HG03139 (cell line): Measurements from ENCODE around the gene MAST2.
"Not testable (repeated sequence)": the region's sequence is repeated elsewhere in the genome, so short reads cannot be mapped to it uniquely, and the experiment has no call there.

Source experiments
- ATAC-seq: cut with Tn5 transposase; IDR thresholded peaks from one replicate; pipeline ENCODE4 v1.9.1; 2021; ENCODE audit not compliant: unreplicated experiment

MAST2 gene

DNA sequence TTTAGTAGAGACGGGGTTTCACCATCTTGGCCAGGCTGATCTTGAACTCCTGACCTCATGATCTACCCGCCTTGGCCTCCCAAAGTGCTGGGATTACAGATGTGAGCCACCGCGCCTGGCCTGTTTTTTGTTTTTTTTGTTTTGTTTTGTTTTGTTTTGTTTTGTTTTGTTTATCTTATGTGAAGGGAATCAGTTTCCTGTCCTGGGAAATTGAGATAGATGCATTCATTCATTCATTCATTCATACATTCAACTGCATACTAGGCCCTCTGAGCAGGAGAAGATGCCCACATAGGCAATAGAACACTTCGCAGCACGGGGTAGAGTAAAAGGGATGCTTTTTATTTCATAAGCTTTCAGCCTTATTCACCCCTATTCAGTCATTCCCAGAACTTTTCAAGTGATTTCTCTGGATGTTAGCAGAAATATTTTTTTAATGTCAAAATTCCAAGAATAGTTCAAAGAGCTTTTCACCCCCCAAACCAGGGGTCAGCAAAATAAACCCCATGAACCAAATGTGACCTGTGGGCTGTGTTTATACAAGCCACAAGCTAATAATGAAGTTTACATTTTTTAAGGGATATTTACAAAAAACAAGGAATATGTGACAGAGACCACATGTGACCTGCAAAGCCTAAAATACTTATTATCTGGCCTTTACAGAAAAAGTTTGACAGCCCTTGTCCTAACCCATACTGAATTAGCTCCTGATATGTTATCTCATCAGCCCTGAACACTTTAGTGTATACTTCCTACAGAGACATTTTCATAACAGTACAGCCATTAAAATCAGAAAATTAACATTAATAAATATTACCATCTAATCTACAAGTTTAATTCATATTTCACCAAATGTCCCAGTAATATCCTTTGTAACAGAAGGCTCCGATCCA is 127.1 kb downstream of the MAST2 start:
- no peak for ATAC-seq

DNA sequence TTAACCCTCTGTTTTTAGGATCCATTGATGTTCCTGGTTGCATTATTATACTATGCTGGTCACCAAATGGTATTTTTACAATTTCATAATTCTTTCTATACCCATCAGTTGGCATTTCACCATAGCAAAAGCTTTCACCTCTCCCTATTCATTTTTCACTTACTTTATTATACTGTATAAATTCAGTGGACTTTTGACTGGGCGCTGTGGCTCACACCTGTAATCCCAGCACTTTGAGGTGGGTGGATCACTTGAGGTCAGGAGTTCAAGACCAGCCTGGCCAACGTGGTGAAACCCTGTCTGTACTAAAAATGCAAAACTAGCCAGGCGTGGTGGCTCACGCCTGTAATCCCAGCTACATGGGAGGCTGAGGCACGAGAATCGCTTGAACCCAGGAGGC is 128.8 kb downstream of the MAST2 start:
- not testable (repeated sequence) for ATAC-seq

DNA sequence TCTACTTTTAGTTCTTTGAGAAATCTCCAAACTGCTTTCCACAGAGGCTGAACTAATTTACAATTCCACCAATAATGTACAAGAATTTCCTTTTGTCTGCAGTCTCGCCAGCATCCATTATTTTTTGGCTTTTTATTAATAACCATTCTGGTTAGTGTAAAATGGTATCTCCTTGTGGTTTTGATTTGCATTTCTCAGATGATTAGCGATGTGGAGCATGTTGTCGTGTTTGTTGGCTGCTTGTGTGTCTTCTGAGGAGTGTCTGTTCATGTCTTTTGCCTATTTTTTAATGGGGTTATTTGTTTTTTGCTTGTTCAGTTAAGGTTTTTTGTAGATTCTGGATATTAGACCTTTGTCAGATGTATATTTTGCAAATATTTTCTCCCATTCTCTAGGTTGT is 131.5 kb downstream of the MAST2 start:
- no peak for ATAC-seq

DNA sequence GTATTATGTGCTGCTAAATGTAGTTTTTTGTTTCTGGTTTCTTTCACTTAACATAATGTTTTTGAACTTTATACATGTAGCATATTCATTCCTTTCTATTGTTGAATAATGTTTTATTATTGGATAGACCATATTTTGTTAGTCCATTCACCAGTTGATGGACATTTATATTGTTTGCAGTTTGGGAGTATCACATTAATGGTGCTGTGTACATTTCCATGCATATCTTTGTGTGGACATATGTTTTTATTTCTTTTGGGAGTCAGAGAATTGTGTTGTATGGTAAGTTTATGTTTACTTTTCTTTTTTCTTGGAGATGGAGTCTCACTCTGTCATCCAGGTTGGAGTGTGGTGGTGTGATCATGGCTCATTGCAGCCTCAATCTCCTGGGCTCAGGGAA is 134.6 kb downstream of the MAST2 start:
- ATAC-seq = no peak

DNA sequence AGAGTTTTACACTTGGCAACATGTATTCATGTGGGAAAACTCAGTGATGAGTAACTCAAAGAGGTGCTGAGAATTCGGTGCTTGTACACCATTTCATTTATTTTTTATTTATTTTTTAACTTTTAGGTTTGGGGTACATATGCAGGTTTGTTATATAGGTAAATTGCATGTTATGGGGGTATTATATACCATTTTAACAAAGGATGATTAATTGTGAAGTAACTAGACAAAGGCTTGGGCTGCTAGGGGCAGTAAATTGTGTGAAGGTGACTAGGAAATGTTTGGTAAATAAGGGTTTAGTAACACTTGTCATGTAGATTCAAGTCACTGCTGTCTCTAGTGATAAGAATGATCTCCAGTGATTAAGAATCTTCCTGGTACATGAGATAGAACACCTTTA is 139.0 kb downstream of the MAST2 start:
- no peak for ATAC-seq

DNA sequence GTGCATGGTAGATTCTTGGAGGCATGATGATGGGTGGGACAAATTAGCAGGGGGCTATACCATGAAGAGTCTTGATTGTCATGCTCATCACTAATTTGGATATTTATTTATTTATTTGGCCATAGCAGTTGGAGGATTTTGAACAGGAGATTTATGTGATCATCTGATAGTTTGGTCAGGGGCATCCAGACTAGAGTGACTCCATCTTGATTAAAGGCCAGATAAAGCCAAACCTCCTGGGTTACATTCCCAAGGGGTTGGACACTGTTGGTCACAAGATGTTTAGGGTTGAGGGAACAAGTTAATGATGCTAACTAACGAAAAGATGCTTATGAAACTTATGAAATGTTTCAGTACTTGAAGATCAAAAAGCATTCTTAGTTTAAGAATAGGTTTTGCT is 139.8 kb downstream of the MAST2 start:
- ATAC-seq = no peak

DNA sequence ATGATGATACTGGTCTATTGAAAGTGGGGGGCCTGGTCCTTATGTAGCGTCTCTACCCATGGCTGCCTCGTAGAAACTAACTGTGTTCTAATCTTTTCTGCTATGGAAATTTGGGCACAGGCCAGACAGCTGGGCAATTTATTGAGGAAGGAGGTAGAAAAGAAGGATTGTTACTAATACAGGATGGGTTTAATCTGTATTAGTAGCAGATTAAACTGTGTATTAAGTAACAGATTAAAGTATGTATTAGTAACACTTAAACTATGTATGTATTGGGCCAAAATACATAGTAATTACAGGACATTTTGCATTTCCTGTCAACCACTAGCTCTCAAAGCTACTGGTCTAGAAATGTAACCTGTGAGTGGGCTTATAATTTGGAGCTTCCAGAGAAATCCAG is 142.0 kb downstream of the MAST2 start:
- no peak for ATAC-seq

DNA sequence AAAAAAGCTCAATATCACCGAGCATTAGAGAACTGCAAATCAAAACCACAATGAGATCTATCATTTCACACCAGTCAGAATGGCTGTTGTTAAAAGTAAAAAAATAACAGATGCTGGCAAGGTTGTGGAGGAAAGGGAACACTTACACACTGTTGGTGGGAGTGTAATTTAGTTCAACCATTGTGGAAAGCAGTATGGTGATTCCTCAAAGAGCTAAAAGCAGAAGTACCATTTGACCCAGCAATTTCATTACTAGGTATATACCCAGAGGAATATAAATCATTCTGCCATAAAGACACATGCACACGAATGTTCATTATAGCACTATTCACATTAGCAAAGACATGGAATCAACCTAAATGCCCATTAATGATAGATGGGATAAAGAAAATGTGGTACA is 146.1 kb downstream of the MAST2 start:
- not testable (repeated sequence) for ATAC-seq

DNA sequence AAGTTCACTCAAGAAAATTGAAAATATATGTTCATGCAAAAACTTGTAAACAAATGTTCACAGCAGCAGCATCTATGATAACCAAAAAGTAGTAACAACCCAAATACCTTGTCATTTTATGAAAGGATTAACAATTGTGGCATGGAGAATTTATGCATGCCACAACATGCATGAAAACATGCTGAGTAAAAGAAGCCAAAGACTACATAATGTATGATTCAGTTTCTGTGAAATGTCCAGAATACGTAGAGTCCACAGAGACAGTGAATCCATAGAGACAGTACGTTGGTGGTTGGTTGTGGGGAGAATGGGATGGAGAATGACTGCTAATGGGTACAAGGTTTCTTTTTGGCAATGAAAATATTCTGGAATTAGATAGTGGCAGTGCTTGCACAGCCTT is 148.7 kb downstream of the MAST2 start:
- ATAC-seq = no peak

DNA sequence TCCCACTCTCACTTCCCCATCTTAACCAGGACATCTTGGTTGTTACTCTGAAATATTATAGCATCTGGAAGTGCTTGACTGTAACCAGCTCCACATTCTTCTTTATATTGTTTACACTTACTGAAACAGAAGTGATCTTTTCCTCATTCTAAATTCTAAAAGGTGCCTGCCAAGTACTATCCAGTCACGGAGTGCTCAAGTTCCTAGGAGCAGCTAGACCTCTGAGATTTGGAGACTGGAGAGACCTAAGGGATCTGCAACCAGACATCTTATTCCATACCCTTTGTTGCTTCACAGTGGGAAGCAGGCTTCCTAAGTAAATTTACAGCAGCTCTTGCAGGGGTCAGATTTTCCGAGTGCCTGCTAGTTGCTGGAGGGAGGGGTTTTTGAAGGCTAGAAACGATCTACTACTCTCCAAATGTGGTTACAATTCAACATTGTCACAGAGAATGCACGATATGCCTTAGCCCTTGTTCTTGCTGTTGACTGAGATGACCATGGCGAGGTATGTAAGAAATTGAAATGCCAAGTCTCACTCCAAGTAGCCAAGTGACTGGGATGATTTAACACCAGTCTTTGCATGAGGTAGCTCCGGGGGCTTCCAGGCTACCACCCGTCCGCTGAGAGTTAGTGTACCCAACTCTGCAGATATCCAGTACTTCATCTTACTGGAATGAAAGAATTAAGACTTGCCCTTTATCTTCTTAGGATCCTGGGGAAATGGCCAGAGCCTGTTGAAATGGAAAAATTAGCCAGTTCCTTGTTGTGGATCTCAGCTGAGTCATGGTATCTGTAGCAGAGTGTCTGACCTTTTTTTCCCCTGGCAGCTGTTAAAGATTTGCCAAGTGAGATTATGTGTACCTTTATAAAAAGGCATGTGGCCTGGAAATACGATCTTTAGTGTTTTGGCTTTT is 150.8 kb downstream of the MAST2 start:
- no peak for ATAC-seq

DNA sequence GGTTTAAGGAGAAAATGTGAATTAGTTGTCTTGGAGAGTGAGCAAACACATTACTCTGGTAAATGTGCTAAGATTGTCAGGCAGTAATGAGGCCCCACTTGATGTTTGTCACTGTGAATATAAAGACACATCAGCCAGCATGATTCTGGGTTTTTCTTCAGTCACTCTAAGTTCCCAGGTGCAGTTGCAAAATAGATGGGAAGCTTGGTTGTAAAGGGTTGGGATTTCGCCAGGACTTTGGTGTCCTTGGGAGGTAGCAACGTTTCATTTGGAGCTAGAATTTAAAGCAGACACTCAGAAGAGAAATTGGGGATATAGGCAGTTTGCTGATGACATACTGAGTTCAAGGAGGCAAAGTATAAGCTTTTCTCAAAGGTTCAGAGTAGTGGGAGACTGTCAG is 154.3 kb downstream of the MAST2 start:
- no peak for ATAC-seq

DNA sequence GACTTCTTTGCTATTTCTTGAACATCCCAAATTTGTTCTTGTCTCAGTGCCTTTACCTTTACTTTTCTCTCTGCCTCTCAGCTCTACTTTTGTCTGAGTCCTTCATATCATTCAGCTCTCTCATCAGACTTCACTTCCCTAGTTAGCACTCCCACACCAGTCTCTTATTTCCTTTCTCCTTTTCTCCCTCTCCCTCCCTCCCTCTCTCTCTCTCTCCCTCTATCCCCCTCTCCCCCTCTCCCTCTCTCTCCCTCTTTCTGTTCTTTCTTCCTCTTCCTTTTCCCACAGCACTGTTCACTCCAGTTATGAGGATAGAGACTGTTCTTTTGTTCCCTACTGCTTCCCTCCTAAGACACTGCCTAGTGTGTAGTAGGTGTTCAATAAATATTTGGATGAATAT is 154.9 kb downstream of the MAST2 start:
- ATAC-seq = no peak

DNA sequence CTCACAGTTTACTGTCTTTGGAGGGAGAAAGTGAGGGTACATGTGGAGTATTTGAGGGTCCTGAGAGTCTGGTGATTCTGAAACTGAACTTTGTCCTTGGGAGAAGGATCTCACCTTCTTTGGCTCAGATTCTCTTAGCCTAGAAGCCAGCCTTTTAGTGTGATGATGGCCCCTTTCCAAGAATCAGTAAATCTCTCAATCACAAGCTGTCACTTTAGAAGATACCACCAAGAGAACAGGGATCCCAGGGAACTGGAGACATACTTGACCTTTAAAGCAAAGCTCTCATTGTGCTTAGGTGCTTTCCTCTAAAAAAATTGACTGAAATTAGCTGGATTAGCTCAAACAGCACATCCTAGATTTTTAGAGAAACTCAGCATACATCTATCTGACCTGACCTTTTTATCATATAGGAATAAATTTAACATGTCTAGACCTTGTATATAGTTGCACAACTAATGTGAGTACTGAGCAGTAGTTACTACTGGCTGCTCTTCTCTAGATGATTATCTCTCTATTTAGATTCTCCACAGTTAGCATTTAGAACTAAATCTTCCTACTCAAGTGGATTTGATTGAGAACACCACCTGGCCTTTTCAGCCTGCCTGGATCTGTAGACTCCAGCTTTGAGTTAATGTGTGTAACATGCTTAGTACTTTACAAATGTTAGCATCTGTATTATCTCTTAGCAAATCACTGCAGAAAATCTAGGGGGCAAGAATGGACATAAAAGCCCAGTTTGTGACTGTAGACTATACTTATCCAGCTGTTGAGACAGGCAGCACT is 157.7 kb downstream of the MAST2 start:
- no peak for ATAC-seq

DNA sequence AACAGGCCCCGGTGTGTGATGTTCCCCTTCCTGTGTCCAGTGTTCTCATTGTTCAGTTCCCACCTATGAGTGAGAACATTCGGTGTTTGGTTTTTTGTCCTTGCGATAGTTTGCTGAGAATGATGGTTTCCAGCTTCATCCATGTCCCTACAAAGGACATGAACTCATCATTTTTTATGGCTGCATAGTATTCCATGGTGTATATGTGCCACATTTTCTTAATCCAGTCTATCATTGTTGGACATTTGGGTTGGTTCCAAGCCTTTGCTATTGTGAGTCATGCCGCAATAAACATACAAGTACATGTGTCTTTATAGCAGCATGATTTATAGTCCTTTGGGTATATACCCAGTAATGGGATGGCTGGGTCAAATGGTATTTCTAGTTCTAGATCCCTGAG is 158.5 kb downstream of the MAST2 start:
- not testable (repeated sequence) for ATAC-seq

DNA sequence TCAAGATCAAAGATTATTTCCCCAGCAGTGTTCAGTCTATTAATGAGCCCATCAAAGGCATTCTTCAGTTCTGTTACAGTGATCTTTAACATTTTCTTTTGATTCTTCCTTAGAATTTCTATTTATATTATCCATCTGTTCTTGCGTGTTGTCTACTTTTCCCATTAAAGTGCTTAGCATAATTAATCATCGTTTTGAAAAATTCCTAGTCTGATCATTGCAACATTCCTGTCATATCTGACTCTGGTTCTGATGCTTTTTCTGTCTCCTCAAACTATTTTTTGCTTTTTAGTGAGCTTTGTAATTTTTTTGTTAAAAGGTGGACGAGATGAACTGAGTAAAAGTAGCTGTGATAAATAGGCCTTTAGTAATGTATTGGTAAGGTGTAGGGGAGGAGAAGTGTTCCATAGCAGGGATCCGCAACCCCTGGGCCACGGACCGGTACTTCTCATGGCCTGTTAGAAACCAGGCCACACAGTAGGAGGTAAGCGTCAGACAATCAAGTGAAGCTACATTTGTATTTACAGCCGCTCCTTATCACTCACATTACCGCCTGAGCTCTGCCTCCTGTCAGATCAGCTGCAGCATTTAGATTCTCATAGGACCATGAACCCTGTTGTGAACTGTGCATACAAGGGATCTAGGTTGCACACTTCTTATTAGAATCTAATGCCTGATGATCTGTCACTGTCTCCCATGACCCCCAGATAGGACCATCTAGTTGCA is 165.7 kb downstream of the MAST2 start:
- ATAC-seq = no peak

DNA sequence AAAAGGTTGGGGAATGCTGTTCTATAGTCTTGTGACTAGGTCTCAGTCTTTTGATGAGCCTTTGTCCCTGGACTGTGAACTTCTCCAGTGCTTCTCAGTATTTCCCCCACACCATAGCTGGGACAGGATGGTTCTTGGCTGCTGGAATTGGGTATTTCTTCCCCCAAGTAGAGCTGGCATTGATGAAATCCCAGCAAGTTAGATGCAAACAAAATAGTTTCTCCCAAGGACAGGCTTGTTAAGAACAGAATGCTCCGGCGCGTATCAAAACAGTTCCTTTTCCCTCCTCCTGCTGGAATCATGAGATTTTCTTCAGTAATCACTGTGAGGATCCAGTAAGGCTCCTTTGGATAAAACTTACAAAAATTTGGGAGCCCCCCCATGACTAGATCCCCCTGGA is 166.5 kb downstream of the MAST2 start:
- ATAC-seq = no peak

DNA sequence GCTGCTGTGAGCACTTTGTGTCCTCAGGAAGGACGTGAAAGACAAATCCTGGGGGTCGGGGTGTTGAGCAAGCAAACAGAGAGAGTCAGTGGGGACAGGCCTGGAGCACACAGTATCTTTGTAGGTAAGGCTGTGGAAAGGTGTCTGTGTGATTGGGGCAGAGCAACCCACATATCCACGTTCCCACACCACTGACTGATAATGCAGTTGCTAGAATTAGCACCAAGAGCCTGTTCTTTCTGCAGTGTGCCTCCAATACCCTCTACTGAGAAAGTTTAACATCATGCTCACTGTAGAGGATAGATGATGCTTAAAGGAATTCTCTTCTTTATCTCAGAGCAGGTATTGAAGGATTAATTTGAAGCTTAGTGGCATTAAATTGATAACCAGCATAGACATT is 167.9 kb downstream of the MAST2 start:
- ATAC-seq = no peak

DNA sequence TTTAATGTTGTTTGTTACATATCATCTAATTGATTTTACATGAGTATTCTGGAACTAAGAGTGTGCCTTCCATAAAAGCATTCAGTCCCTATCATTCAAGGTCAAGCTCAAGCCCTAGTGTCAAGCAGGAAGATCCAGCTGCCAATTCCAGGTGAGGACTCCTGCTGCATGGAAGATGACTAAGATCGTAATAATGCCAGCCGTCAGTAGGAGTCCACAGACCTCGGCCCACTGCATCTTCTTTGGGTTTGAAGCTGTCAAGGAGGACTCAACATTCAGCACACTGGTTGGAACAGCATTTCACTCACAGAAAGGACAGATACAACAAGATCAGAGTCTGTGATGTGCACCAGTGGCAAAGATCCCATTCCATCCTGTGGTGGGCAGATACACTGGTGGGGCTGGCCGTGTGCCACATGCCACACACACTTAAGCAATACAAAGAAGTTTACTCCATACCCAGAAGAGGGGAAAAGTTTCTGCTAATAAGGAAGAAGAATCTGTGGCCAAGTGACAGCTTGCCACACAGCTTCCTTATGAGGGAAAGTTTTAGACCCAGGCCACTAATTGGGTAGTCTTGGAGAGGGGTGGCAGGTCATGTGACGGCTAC is 168.6 kb downstream of the MAST2 start:
- no peak for ATAC-seq

DNA sequence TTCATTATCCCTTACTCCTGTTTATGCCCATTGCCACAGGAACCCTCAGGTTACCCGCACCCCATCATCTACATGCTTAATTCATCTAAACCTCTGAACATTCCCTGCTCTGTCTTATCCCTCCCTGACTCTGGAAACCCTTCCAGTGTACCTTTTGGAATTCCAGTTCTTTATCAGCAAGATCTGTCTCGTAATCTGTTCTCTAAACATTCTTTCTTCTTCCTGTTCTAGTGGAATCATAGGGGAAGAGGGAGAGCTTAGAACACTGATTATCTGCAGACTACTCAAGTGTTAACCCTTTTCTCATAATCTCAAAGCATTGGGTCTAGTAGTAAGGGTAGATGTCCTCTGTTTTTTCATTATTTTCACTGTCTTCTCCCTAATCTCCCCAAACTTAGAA is 169.2 kb downstream of the MAST2 start:
- no peak for ATAC-seq

DNA sequence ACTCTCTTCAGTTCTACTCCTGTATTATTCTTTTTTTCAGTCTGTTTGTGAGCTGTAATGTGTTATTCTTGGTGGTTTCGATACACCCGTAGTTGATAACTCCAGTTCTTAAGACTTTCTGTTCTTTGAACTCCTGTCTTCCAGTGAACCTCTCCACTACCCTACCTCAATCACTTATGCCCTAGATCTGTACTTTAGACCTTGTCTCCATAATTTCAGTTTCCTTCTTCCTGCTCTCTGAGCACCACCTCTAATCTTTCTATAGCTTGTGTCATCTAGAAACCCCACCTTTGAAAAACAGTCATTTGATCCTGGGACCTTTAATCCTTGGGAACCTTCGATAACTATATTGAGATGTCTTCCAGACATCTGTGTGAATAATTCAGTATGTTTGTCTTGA is 169.7 kb downstream of the MAST2 start:
- ATAC-seq = no peak
